Measurements from ENCODE around the gene VSNL1. TPM values are rescaled to one million over a fixed set of nuclear protein-coding genes. Genes with fewer than 3 reads are reported as not detected.

Gene VSNL1
- total and polyA plus RNA-seq, 2 donors (not counting 1 experiment from before 2014, with no cell fraction given), result 1.2 to 3.9 TPM

GRCh38 chr2:17599617-17600016 is 59.1 kb downstream of the VSNL1 start:
- H3K79me2 ChIP-seq (ENCODE audit: control insufficient read depth, insufficient read depth, low read length), result no peaks in the 10 kb centered on the region
- no peak overlapping the region for H3K4me3 ChIP-seq (replicated peaks in 1 of 4; ENCODE audit: control extremely low read depth in 1 of 4, insufficient read depth in 1 of 4, low read depth in 3 of 4, low read length in 4 of 4)
- H3K4me1 ChIP-seq (ENCODE audit: control insufficient read depth, extremely low read depth, insufficient read depth, low read length), result peaks cover 12% of the 10 kb centered on the region
- H3K36me3 ChIP-seq (ENCODE audit: control insufficient read depth, insufficient read depth, low read length), result no peaks in the 10 kb centered on the region
- no peak for DNase-seq (ENCODE audit: low read depth in 2 of 2)
- H3K9ac ChIP-seq (ENCODE audit: insufficient read depth, low read length), result no peak overlapping the region
- H2AFZ ChIP-seq (ENCODE audit: low read length), result no peak overlapping the region
- no peaks in the 10 kb centered on the region for H4K20me1 ChIP-seq (ENCODE audit: control insufficient read depth, extremely low read depth, insufficient read depth, low read length)
- H3K27ac ChIP-seq (ENCODE audit: insufficient read depth, low read length), result no peak overlapping the region
- TF ChIP-seq EZH2 (IDR thresholded peaks at IDR 0.05; ENCODE audit: low read length, missing control alignments) (no peak), CTCF (conservative IDR thresholded peaks at IDR 0.05 in 1 of 2, IDR thresholded peaks at IDR 0.05 in 1 of 2; ENCODE audit: low read depth in 1 of 2, low read length in 2 of 2) (no peak)
- H3K27me3 ChIP-seq (ENCODE audit: control insufficient read depth, insufficient read depth, low read length), result no peaks in the 10 kb centered on the region
- no peak overlapping the region for H3K4me2 ChIP-seq (ENCODE audit: extremely low read depth, insufficient read depth, low read length)
- H3K9me3 ChIP-seq (ENCODE audit: control insufficient read depth, insufficient read depth, low read depth, low read length), result no peaks in the 10 kb centered on the region

GRCh38 chr2:17600556-17601204 is 60.2 kb downstream of the VSNL1 start:
- H3K27ac ChIP-seq (ENCODE audit: insufficient read depth, low read length), result no peak overlapping the region
- H3K4me1 ChIP-seq (ENCODE audit: control insufficient read depth, extremely low read depth, insufficient read depth, low read length), result peaks cover 2% of the 10 kb centered on the region
- H3K79me2 ChIP-seq (ENCODE audit: control insufficient read depth, insufficient read depth, low read length), result no peaks in the 10 kb centered on the region
- H3K4me3 ChIP-seq (replicated peaks in 1 of 4; ENCODE audit: control extremely low read depth in 1 of 4, insufficient read depth in 1 of 4, low read depth in 3 of 4, low read length in 4 of 4), result no peak overlapping the region
- DNase-seq (ENCODE audit: low read depth in 2 of 2), result peak in 1 of 2 donors; percentile 15
- H2AFZ ChIP-seq (ENCODE audit: low read length), result no peak overlapping the region
- H4K20me1 ChIP-seq (ENCODE audit: control insufficient read depth, extremely low read depth, insufficient read depth, low read length), result no peaks in the 10 kb centered on the region
- H3K27me3 ChIP-seq (ENCODE audit: control insufficient read depth, insufficient read depth, low read length), result no peaks in the 10 kb centered on the region
- no peak overlapping the region for H3K9ac ChIP-seq (ENCODE audit: insufficient read depth, low read length)
- H3K4me2 ChIP-seq (ENCODE audit: extremely low read depth, insufficient read depth, low read length), result no peak overlapping the region
- H3K36me3 ChIP-seq (ENCODE audit: control insufficient read depth, insufficient read depth, low read length), result no peaks in the 10 kb centered on the region
- no peaks in the 10 kb centered on the region for H3K9me3 ChIP-seq (ENCODE audit: control insufficient read depth, insufficient read depth, low read depth, low read length)
- TF ChIP-seq EZH2 (IDR thresholded peaks at IDR 0.05; ENCODE audit: low read length, missing control alignments) (no peak), CTCF (conservative IDR thresholded peaks at IDR 0.05 in 1 of 2, IDR thresholded peaks at IDR 0.05 in 1 of 2; ENCODE audit: low read depth in 1 of 2, low read length in 2 of 2) (no peak)

- Histone ChIP-seq H3K27ac (ENCODE audit: insufficient read depth, low read length) (no peak overlapping the region), H2AFZ (ENCODE audit: low read length) (no peak overlapping the region), H3K9ac (ENCODE audit: insufficient read depth, low read length) (no peak overlapping the region), H3K36me3 (ENCODE audit: control insufficient read depth, insufficient read depth, low read length) (no peaks in the 10 kb centered on the region), H4K20me1 (ENCODE audit: control insufficient read depth, extremely low read depth, insufficient read depth, low read length) (no peaks in the 10 kb centered on the region), H3K4me3 (replicated peaks in 1 of 4; ENCODE audit: control extremely low read depth in 1 of 4, insufficient read depth in 1 of 4, low read depth in 3 of 4, low read length in 4 of 4) (no peak overlapping the region), H3K9me3 (ENCODE audit: control insufficient read depth, insufficient read depth, low read depth, low read length) (no peaks in the 10 kb centered on the region), H3K27me3 (ENCODE audit: control insufficient read depth, insufficient read depth, low read length) (no peaks in the 10 kb centered on the region), H3K79me2 (ENCODE audit: control insufficient read depth, insufficient read depth, low read length) (no peaks in the 10 kb centered on the region), H3K4me1 (ENCODE audit: control insufficient read depth, extremely low read depth, insufficient read depth, low read length) (no peaks in the 10 kb centered on the region), H3K4me2 (ENCODE audit: extremely low read depth, insufficient read depth, low read length) (no peak overlapping the region)
- no peak for TF ChIP-seq CTCF (conservative IDR thresholded peaks at IDR 0.05 in 1 of 2, IDR thresholded peaks at IDR 0.05 in 1 of 2; ENCODE audit: low read depth in 1 of 2, low read length in 2 of 2)
- no peak for TF ChIP-seq EZH2 (IDR thresholded peaks at IDR 0.05; ENCODE audit: low read length, missing control alignments)
- DNase-seq (ENCODE audit: low read depth in 2 of 2), result no peak
Observed at GRCh38 chr2:17604050-17604449, 63.6 kb downstream of the VSNL1 start.

Measured in fibroblast of lung (primary cell).